HepG2 (cell line): ENCODE results near the gene ADGRG1. TPM values are rescaled to one million over a fixed set of nuclear protein-coding genes. Genes with fewer than 3 reads are reported as not detected.
A peak's percentile ranks its signal among the peaks of the same experiment; 100 is the strongest.

Source experiments
- GRHL1 ChIP-seq: sonication (generic); formaldehyde crosslinking; conservative IDR thresholded peaks from 2 replicates; pipeline ENCODE4 v1.8.0; 2022; ENCODE audit warnings: missing genetic modification reagents
- RERE ChIP-seq: IDR thresholded peaks from 2 replicates; pipeline ENCODE4 v1.6.1; 2016; ENCODE audit warnings: low read depth, missing genetic modification reagents, missing compliant biosample characterization
- RFX1 ChIP-seq: fragments of 450-650 bp; IDR thresholded peaks from 2 replicates; pipeline ENCODE4 v1.6.1; 2017
- RXRB ChIP-seq: IDR thresholded peaks from 2 replicates; pipeline ENCODE4 v1.6.1; 2016; ENCODE audit warnings: borderline replicate concordance, missing genetic modification reagents, missing compliant biosample characterization
- USF2 ChIP-seq, 2 experiments: sonication (generic) in 1 of 2; formaldehyde crosslinking in 1 of 2; IDR thresholded peaks; 2 replicates each; pipeline versions ENCODE4 v1.5.1 to v1.6.1; 2011 to 2020; ENCODE audit warnings: borderline replicate concordance in 1 of 2, low read depth in 1 of 2, low read length in 1 of 2, mild to moderate bottlenecking in 1 of 2, missing genetic modification reagents in 1 of 2, moderate library complexity in 1 of 2
- ZFAT ChIP-seq: sonication (generic); formaldehyde crosslinking; conservative IDR thresholded peaks from 2 replicates; pipeline ENCODE4 v1.8.1; 2023; ENCODE audit warnings: missing genetic modification reagents, inconsistent platforms
- ZNF136 ChIP-seq: sonication (generic); formaldehyde crosslinking; IDR thresholded peaks from 2 replicates; pipeline ENCODE4 v1.8.1; 2022; ENCODE audit warnings: low read depth, mild to moderate bottlenecking, moderate library complexity, missing genetic modification reagents
- ZNF296 ChIP-seq: sonication (generic); formaldehyde crosslinking; conservative IDR thresholded peaks from 2 replicates; pipeline ENCODE4 v1.5.0; 2020; ENCODE audit warnings: mild to moderate bottlenecking, missing genetic modification reagents
- ZNF746 ChIP-seq: sonication (generic); formaldehyde crosslinking; IDR thresholded peaks from 2 replicates; pipeline ENCODE4 v1.8.0; 2022; ENCODE audit warnings: mild to moderate bottlenecking, missing genetic modification reagents
- ZNF883 ChIP-seq: sonication (generic); formaldehyde crosslinking; IDR thresholded peaks from 2 replicates; pipeline ENCODE4 v1.5.1; 2020; ENCODE audit warnings: mild to moderate bottlenecking, missing genetic modification reagents; ENCODE audit errors: not compliant biosample characterization
- ZSCAN21 ChIP-seq: sonication (generic); formaldehyde crosslinking; IDR thresholded peaks from 2 replicates; pipeline ENCODE4 v1.8.0; 2022; ENCODE audit warnings: mild to moderate bottlenecking, missing genetic modification reagents, moderate library complexity, borderline replicate concordance
- polyA plus RNA-seq, 8 experiments: library from polyadenylated mRNA; depleted of rRNA in 3 of 8; stranded (reverse) in 7 of 8; unstranded in 1 of 8; fragments of >200 nt; fragmentation: Illumina TruSeq in 4 of 8; extraction: Trizol in 4 of 8; gene quantifications; 2 replicates each; pipeline versions ENCODE4 v1.2.1 to v1.2.3, GENCODE V29; 2011 to 2016; ENCODE audit warnings: low read depth in 4 of 8, missing spikeins in 1 of 8, mixed read lengths in 1 of 8; ENCODE audit not compliant: insufficient read depth in 1 of 8
- total RNA-seq, 5 experiments: library from RNA; depleted of rRNA; stranded (reverse); fragments of >200 nt; fragmentation: Illumina TruSeq; extraction: Trizol; gene quantifications; 2 replicates each; pipeline ENCODE4 v1.2.3, GENCODE V29; 2016; ENCODE audit warnings: low read depth in 1 of 5
- TF ChIP-seq, protein P1 (sequence below): sonication (generic); formaldehyde crosslinking; IDR thresholded peaks from 2 replicates; pipeline ENCODE4 v1.8.0; 2022; ENCODE audit warnings: mild to moderate bottlenecking, missing genetic modification reagents
- TF ChIP-seq, protein P2 (sequence below): sonication (generic); formaldehyde crosslinking; IDR thresholded peaks from 2 replicates; pipeline ENCODE4 v1.5.0; 2020; ENCODE audit warnings: missing genetic modification reagents
- TF ChIP-seq, protein P3 (sequence below): sonication (generic); formaldehyde crosslinking; IDR thresholded peaks from 2 replicates; pipeline ENCODE4 v1.4.0; 2020; ENCODE audit warnings: mild to moderate bottlenecking, missing genetic modification reagents

ADGRG1 gene
- total and polyA plus RNA-seq, 2 of the 13 experiments (the other 11 are each of a cell fraction or from before 2014, with no cell fraction given), result 2.7 to 5.9 TPM

- TF ChIP-seq RERE (CRISPR knock-in tag), result no peak
- TF ChIP-seq ZNF136 (CRISPR knock-in tag), result no peak
- 0 out of 2 replicates have a peak, but pooled peaks have one; percentile 1 for TF ChIP-seq ZNF296
- TF ChIP-seq, protein P1, sequence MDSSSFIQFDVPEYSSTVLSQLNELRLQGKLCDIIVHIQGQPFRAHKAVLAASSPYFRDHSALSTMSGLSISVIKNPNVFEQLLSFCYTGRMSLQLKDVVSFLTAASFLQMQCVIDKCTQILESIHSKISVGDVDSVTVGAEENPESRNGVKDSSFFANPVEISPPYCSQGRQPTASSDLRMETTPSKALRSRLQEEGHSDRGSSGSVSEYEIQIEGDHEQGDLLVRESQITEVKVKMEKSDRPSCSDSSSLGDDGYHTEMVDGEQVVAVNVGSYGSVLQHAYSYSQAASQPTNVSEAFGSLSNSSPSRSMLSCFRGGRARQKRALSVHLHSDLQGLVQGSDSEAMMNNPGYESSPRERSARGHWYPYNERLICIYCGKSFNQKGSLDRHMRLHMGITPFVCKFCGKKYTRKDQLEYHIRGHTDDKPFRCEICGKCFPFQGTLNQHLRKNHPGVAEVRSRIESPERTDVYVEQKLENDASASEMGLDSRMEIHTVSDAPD, result peak; percentile 47; the same call in 1 of the 2 replicates
- no peak for TF ChIP-seq RFX1
- no peak for TF ChIP-seq ZNF883 (CRISPR knock-in tag)
- TF ChIP-seq, protein P2, sequence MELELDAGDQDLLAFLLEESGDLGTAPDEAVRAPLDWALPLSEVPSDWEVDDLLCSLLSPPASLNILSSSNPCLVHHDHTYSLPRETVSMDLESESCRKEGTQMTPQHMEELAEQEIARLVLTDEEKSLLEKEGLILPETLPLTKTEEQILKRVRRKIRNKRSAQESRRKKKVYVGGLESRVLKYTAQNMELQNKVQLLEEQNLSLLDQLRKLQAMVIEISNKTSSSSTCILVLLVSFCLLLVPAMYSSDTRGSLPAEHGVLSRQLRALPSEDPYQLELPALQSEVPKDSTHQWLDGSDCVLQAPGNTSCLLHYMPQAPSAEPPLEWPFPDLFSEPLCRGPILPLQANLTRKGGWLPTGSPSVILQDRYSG (CRISPR knock-in tag), result no peak
- TF ChIP-seq ZFAT (CRISPR knock-in tag), result no peak
- TF ChIP-seq ZSCAN21 (CRISPR knock-in tag), result peak; percentile 83; the same call in 1 of the 2 replicates
- TF ChIP-seq, protein P3, sequence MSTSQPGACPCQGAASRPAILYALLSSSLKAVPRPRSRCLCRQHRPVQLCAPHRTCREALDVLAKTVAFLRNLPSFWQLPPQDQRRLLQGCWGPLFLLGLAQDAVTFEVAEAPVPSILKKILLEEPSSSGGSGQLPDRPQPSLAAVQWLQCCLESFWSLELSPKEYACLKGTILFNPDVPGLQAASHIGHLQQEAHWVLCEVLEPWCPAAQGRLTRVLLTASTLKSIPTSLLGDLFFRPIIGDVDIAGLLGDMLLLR, result 0 out of 2 replicates have a peak, but pooled peaks have one; percentile 34
- TF ChIP-seq GRHL1 (CRISPR knock-in tag), result no peak
- TF ChIP-seq ZNF746 (CRISPR knock-in tag), result no peak
- TF ChIP-seq RXRB, result no peak
- no peak for TF ChIP-seq USF2 (IDR thresholded peaks at IDR 0.05; ENCODE audit: low read depth, low read length)
- peak; percentile 45; the same call in 1 of the 2 replicates for TF ChIP-seq USF2 (CRISPR knock-in tag; IDR thresholded peaks at IDR 0.05; ENCODE audit: borderline replicate concordance)
These were observed 60.7 kb downstream of the ADGRG1 start (continued) for GRCh38 chr16:57688987-57689761.
